A549 (cell line): ENCODE results near the gene CLTCL1. TPM values are rescaled to one million over a fixed set of nuclear protein-coding genes. Genes with fewer than 3 reads are reported as not detected.

Experiments used
- ATAC-seq, 2 experiments: fragments of 200-7000 bp in 1 of 2; fragments of >200 bp in 1 of 2; cut with Nextera tagmentation in 1 of 2; cut with Tn5 transposase in 1 of 2; 3 replicates each; pipeline versions ENCODE4 v1.8.0 to v1.9.1; 2018 to 2020; ENCODE audit warnings: mild to moderate bottlenecking in 1 of 2, moderate library complexity in 1 of 2
- CTCF ChIA-PET: fragments of 300-600 bp; sonication (Branson Sonifier 250); formaldehyde crosslinking; extraction: SDS; loops from one replicate; lab custom pipeline; 2021; ENCODE audit warnings: antibody characterized with exemption, inconsistent platforms; lab: Yijun Ruan, JAX
- POLR2A ChIA-PET: fragments of 350-600 bp; formaldehyde crosslinking; extraction: SDS; loops from one replicate; lab custom pipeline; 2021; ENCODE audit warnings: antibody characterized with exemption, inconsistent platforms; lab: Yijun Ruan, JAX
- DNase-seq, 2 experiments: peaks; one replicate each; pipeline versions ENCODE4 v3.0.0 to v3.0.0-alpha.2; 2011 to 2016; ENCODE audit warnings: low read depth in 1 of 2, low spot score in 1 of 2
- FAIRE-seq: peaks from 2 replicates; lab custom pipeline; 2011; peaks lifted over from hg19 to GRCh38; lab: Jason Lieb, UNC
- H3K27ac ChIP-seq, 2 experiments: fragments of >200 bp; sonication (Bioruptor Twin); formaldehyde crosslinking; 3 replicates each; pipeline ENCODE4 v1.5.1; 2016 to 2017
- H3K4me1 ChIP-seq: fragments of >200 bp; sonication (Bioruptor Twin); formaldehyde crosslinking; 3 replicates; pipeline ENCODE4 v1.6.1; 2016
- H3K4me2 ChIP-seq: fragments of >200 bp; sonication (Bioruptor Twin); formaldehyde crosslinking; 3 replicates; pipeline ENCODE4 v1.6.1; 2016
- H3K4me3 ChIP-seq: fragments of >200 bp; sonication (Bioruptor Twin); formaldehyde crosslinking; 3 replicates; pipeline ENCODE4 v1.5.1; 2016
- H3K9me3 ChIP-seq: fragments of >200 bp; sonication (Bioruptor Twin); formaldehyde crosslinking; 3 replicates; pipeline ENCODE4 v1.6.1; 2016
- CBX8 ChIP-seq: fragments of 200-600 bp; sonication (generic); IDR thresholded peaks from 2 replicates; pipeline ENCODE4 v1.6.1; 2016
- CHD4 ChIP-seq: fragments of 200-600 bp; sonication (generic); IDR thresholded peaks from 2 replicates; pipeline ENCODE4 v1.6.1; 2016; ENCODE audit warnings: antibody characterized with exemption, mild to moderate bottlenecking, borderline replicate concordance
- ESRRA ChIP-seq: fragments of 150-350 bp; IDR thresholded peaks from 2 replicates; pipeline ENCODE4 v1.6.1; 2014; ENCODE audit warnings: mild to moderate bottlenecking, low read length, borderline replicate concordance
- HDAC2 ChIP-seq: fragments of 200-600 bp; sonication (generic); IDR thresholded peaks from 2 replicates; pipeline ENCODE4 v1.6.1; 2016
- HEYL ChIP-seq: fragments of 250-450 bp; sonication (Bioruptor Pico); IDR thresholded peaks from 2 replicates; pipeline ENCODE4 v1.8.0; 2021; ENCODE audit warnings: mild to moderate bottlenecking, moderate library complexity
- HMGXB4 ChIP-seq: fragments of 250-450 bp; sonication (Bioruptor Pico); IDR thresholded peaks from 2 replicates; pipeline ENCODE4 v1.5.0; 2021; ENCODE audit warnings: mild to moderate bottlenecking, moderate library complexity, borderline replicate concordance
- HOXB5 ChIP-seq: fragments of 250-450 bp; sonication (Bioruptor Pico); IDR thresholded peaks from 2 replicates; pipeline ENCODE4 v1.5.0; 2020; ENCODE audit warnings: mild to moderate bottlenecking, moderate library complexity
- MAFK ChIP-seq: fragments of 450-650 bp; IDR thresholded peaks from 2 replicates; pipeline ENCODE4 v1.6.1; 2014; ENCODE audit not compliant: partially characterized antibody
- MAZ ChIP-seq: fragments of 150-350 bp; IDR thresholded peaks from 2 replicates; pipeline ENCODE4 v1.6.1; 2014; ENCODE audit warnings: antibody characterized with exemption, low read depth, low read length, borderline replicate concordance
- MYC ChIP-seq: IDR thresholded peaks from 2 replicates; pipeline ENCODE4 v1.6.1; 2012; ENCODE audit warnings: mild to moderate bottlenecking, inconsistent platforms, low read length, improper control_type of control experiment, borderline replicate concordance
- PBX3 ChIP-seq: IDR thresholded peaks from 2 replicates; pipeline ENCODE4 v1.6.1; 2012
- RCOR1 ChIP-seq: fragments of 150-350 bp; IDR thresholded peaks from 2 replicates; pipeline ENCODE4 v1.6.1; 2014; ENCODE audit warnings: antibody characterized with exemption, low read length, low read depth
- RNF2 ChIP-seq: fragments of 200-600 bp; sonication (generic); IDR thresholded peaks from 2 replicates; pipeline ENCODE4 v1.6.1; 2016; ENCODE audit warnings: low read depth, mild to moderate bottlenecking, antibody characterized with exemption, moderate library complexity, borderline replicate concordance
- SREBF2 ChIP-seq: fragments of 450-650 bp; IDR thresholded peaks from 2 replicates; pipeline ENCODE4 v1.6.1; 2014; ENCODE audit warnings: mild to moderate bottlenecking, moderate library complexity
- USF2 ChIP-seq: fragments of 450-650 bp; IDR thresholded peaks from 2 replicates; pipeline ENCODE4 v1.6.1; 2014; ENCODE audit warnings: antibody characterized with exemption
- ZNF302 ChIP-seq: fragments of 250-450 bp; sonication (Bioruptor Pico); IDR thresholded peaks from 2 replicates; pipeline ENCODE4 v1.9.0; 2021; ENCODE audit warnings: inconsistent platforms, mild to moderate bottlenecking, moderate library complexity
- ZSCAN20 ChIP-seq: fragments of 250-450 bp; sonication (Bioruptor Pico); IDR thresholded peaks from 2 replicates; pipeline ENCODE4 v1.8.0; 2022; ENCODE audit warnings: mild to moderate bottlenecking, moderate library complexity
- WGBS: methylation state at CpG from one replicate; pipeline ENCODE4 v1.1.6; 2017; ENCODE audit errors: missing lambda C conversion rate; 5-methylcytosine and 5-hydroxymethylcytosine counted together
- polyA plus RNA-seq, 4 experiments: library from polyadenylated mRNA; depleted of rRNA in 3 of 4; stranded (reverse); fragments of >200 nt; fragmentation: RNase III in 1 of 4; extraction: RNeasy Plus Mini Kit Qiagen cat#74134 plus additional on column Dnase treatment in 1 of 4; gene quantifications; 2 replicates in 3 of 4; 3 replicates in 1 of 4; pipeline ENCODE4 v1.2.3, GENCODE V29; 2011 to 2017
- TF ChIP-seq, protein P1 (sequence below): fragments of >200 bp; sonication (Bioruptor Twin); formaldehyde crosslinking; IDR thresholded peaks from 3 replicates; pipeline ENCODE4 v1.5.1; 2016

Gene CLTCL1
- polyA plus RNA-seq, 2 of the 4 experiments (the other 2 are of a cell fraction), result 8.6 to 10.6 TPM

DNA sequence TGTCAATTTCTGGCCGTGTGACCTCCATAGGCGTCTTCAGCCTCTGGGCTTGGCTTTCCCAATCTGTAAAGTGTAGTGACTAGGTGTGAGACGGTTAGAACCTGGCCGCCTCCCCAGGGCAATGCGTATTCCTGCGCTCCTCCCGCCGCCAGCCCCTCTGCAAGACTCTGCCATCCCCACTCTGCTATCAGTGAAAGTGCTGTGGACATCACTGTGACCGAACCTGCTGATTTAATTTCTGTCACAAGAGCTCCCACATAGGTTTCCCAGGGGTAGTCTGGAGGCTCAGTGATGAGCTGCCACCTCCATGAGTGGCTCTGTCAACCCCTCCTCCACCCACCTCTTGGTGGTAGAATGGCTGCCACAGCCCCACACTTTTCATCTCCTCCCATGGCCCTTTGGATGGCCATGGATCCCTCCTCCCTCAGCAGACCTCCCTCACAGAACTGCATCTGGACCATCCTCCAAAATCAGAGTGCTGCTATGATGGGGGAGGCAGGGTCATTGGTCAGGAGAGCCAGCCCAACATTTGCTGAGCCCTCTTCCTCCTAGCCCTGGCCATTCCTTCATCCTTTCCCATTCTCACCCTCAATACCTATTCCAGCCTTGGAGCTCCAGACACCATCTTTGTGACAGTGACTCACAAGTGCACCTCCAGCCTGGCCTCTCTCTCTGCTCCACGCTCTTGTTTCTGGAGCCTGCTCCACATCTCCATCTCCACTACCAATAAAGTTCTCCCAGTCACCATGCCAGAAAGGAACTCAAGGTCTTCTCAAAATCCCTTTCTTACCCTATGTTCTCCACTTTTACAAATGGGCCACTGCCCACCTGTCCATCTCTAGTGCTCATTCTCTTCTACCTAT, 140.0 kb downstream of the CLTCL1 start:
- H3K4me1 ChIP-seq, result no peaks in the 10 kb centered on the region
- H3K9me3 ChIP-seq, result no peaks in the 10 kb centered on the region
- H3K27ac ChIP-seq, result no peak overlapping the region
- DNase-seq (no peak), FAIRE-seq (no peak), ATAC-seq (no peak)
- H3K4me3 ChIP-seq, result no peak overlapping the region
- POLR2A ChIA-PET, result no interaction called here
- no peak for TF ChIP-seq USF2
- TF ChIP-seq, protein P1, sequence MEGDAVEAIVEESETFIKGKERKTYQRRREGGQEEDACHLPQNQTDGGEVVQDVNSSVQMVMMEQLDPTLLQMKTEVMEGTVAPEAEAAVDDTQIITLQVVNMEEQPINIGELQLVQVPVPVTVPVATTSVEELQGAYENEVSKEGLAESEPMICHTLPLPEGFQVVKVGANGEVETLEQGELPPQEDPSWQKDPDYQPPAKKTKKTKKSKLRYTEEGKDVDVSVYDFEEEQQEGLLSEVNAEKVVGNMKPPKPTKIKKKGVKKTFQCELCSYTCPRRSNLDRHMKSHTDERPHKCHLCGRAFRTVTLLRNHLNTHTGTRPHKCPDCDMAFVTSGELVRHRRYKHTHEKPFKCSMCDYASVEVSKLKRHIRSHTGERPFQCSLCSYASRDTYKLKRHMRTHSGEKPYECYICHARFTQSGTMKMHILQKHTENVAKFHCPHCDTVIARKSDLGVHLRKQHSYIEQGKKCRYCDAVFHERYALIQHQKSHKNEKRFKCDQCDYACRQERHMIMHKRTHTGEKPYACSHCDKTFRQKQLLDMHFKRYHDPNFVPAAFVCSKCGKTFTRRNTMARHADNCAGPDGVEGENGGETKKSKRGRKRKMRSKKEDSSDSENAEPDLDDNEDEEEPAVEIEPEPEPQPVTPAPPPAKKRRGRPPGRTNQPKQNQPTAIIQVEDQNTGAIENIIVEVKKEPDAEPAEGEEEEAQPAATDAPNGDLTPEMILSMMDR, result no peak
- TF ChIP-seq PBX3, result no peak
- TF ChIP-seq MAFK, result no peak
- TF ChIP-seq SREBF2, result no peak
- TF ChIP-seq ZSCAN20, result no peak
- TF ChIP-seq HEYL (CRISPR knock-in tag), result no peak
- TF ChIP-seq MAZ, result no peak
- no peak for TF ChIP-seq ZNF302 (CRISPR knock-in tag)
- no peak for TF ChIP-seq CHD4
- TF ChIP-seq HMGXB4 (CRISPR knock-in tag), result no peak
- no peak for TF ChIP-seq ESRRA
- no peak for TF ChIP-seq RCOR1
- TF ChIP-seq MYC, result no peak
- no peak for TF ChIP-seq CBX8
- TF ChIP-seq HDAC2, result no peak
- TF ChIP-seq RNF2, result no peak
- CTCF ChIA-PET, result no interaction called here
- H3K4me2 ChIP-seq, result no peak overlapping the region
- WGBS, result 72% methylated on average over 7 of the region's 10 CpGs

DNA sequence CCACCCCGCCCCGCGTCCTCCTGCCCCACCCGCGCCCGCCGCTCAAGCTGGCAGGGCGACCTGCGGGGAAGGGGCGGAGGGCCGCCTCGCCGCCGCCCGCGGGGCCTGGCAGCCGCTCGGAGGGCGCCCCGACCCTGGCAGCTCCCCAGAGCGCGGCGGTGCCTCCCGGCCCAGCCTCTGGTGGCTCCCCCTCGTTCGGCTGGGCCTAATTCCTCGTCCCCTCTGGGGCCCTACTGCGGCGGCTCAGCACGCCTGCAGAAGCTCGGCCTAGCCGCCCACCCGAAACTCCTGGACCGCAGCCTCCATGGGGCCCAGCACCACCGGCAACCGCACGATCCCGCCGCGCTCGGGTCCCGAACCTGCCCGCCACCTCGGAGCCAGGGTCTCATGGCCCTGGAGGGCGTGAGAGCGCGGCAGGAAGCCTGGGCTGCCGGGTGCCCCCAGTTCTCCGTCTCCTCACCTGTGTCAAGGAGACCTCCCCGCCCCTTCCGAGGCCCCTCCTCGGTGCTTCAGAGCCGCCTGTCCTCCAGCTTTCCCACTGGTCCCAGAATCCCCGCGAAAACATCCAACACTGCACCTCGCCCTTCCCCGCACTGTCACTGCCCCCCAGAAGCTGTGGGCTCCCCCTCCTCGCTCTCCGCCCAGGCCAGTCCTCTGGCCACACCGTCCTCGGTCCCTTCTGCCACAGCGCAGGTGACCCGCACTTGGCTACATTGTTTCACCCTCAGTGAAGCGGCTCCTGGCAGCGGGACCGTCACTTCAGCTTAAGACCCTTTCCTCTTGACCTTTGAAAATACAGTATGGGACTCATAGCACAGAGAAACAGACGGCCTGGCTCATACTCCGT, 140.8 kb downstream of the CLTCL1 start:
- Histone ChIP-seq H3K27ac (no peak overlapping the region), H3K4me2 (no peak overlapping the region), H3K4me3 (no peak overlapping the region), H3K4me1 (no peaks in the 10 kb centered on the region), H3K9me3 (no peaks in the 10 kb centered on the region)
- no peak for FAIRE-seq
- 55% methylated on average over 16 of the region's 68 CpGs for WGBS
- ChIA-PET POLR2A (no interaction called here), CTCF (no interaction called here)
- ATAC-seq, result no peak
- no peak for DNase-seq
- TF ChIP-seq HMGXB4 (CRISPR knock-in tag) (no peak), HOXB5 (CRISPR knock-in tag) (no peak)
